NCI-H2227 (cell line): ENCODE data around the gene CUL1.
A peak's percentile ranks its signal among the peaks of the same experiment; 100 is the strongest.

Experiments used
- DNase-seq: peaks from one replicate; lab custom pipeline; 2025; ENCODE audit not compliant: unreplicated experiment; lab: John Stamatoyannopoulos, UW

Gene CUL1

DNA sequence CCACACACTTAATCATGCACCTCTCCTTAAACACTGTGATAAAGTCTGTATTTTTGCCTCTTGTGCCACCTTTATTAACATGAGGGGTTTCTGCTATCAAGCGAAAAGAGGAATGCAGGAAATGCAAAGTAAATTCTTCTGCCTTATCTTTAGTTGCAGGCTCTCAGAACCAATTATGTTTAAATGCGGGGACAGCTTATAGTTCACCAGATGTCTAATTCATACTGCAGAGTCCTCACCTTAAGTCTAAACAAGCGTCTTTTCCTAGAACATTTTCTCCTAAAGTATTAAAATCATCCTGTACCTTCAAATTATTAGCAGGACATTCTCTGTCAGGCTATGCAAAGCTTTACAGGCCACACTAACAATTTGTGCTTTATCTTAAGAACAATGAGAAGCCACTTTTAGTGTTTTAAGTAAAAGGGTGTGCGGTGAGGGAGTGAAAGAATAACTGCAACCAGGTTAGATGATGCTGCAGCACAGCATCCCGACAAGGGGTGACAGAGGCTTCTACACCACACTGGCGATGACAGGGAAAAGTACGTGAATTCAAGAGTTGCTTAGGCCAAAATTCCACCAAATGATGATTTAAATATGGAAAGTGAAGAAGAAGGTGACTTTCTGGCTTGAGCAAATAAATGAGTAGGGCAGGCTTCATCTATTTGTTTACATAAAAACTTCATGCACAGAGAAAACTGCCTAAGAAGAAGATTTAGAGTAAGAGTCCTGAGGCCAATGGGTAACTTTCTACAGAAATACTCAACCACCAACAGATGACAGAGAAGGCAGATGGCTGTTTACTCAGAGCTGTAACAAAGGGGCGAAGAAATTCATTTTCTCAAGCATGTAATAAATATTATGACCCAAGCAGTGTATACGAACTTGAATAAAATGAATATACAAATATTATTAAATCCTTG, 149.4 kb downstream of the CUL1 start:
- DNase-seq, result no peak

GRCh38 chr7:148849393-148850098, 150.8 kb downstream of the CUL1 start:
- no peak for DNase-seq

DNA sequence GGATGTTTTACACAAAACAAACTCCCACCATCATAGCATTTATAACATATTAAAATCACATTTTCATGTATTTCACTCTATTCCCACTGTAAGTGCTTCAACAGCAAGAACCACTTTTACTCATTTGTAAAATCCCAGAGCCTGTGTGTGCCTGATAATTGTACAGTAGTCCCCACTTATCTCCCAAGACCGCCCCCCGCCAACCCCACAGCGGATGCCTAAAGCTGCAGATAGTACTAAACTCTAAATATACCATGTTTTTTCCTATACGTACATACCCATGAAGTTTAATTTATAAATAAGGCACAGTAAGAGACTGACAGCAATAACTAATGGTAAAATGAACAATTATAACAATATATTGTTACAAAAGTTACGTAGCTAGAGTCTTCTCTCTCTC, 151.9 kb downstream of the CUL1 start:
- DNase-seq, result peak; percentile 9
